ENCODE measurements around the gene AEN. TPM values are rescaled to one million over a fixed set of nuclear protein-coding genes. Genes with fewer than 3 reads are reported as not detected.

Gene AEN
- total RNA-seq, 1 experiment from 2014 or later, result 36.2 TPM

DNA sequence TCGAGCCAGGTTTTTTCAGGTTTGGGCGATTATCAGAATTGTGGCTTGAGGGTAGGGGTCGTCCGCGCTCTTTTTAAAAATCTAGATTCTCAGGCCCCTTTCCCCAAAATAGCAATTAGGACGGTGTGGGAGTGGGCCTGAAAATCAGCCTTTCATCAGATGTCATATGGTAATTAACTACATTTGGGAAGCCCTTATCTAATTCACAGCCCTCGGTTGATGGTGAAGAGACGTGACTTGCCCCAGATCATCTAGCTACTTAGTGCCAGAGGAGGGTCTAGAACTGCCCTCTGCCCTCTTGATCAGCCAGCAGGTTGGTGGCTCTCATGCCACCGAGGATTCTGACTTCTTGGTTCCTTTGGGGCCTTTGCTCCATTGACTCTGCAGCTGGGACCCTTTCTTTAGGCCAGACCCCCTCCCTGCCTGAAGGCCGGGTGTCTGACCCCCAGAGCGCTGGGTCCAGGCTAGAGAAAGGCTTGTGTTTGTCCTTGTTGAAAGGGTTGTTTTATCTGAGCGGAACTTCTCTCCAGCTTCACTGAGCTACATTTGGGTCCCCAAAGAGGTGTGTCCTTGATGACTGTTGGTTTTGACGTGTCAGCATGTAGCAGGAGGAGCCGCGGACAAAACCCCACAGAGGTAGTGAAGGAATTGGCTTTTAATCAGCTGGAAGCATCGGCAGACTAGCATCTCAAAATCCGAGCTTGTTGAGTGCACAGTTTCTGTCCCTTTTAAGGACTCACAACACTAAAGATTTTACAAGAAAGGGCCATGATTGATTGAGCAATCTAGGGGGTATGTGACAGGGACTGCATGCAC is 857 bp downstream of the AEN start:
- peaks cover 60% of the 10 kb centered on the region for H3K79me2 ChIP-seq (ENCODE audit: insufficient read depth, low read length)
- RAD21 ChIA-PET (ENCODE audit: low non-redundant PET in 1 of 2, low total read pairs in 2 of 2, uncharacterized antibody in 2 of 2, unreplicated experiment in 2 of 2), result no interaction called here
- no peak overlapping the region for H2AFZ ChIP-seq (ENCODE audit: low read depth, low read length, poor library complexity, severe bottlenecking)
- H3K4me3 ChIP-seq (replicated peaks in 1 of 2; ENCODE audit: low read depth in 1 of 2, low read length in 2 of 2), result peak overlapping the region; percentile 69 to 85
- ATAC-seq (no peak), DNase-seq (ENCODE audit: low read depth, low spot score) (no peak)
- H3K36me3 ChIP-seq (ENCODE audit: control insufficient read depth in 1 of 2, insufficient read depth in 2 of 2, low read length in 2 of 2), result peaks cover 5 to 14% of the 10 kb centered on the region in 2 experiments; a peak in 2 of 4 replicates
- intact Hi-C loops (cut with micrococcal nuclease), result no loop called here
- POLR2A ChIA-PET, result interaction anchor here (1.7 to 2.0 kb wide), 2 partner anchors 13 to 155 kb away, joined by 4 to 6 read pairs; partner anchors contain the start of genes MRPL46 and MRPS11
- no peak for TF ChIP-seq CEBPB (IDR thresholded peaks at IDR 0.05; ENCODE audit: low read depth)
- TF ChIP-seq REST (IDR thresholded peaks at IDR 0.05; ENCODE audit: low read depth), result no peak
- TF ChIP-seq FOSL1 (IDR thresholded peaks at IDR 0.05; ENCODE audit: low read depth), result no peak
- TF ChIP-seq POLR2AphosphoS5 (IDR thresholded peaks at IDR 0.05; ENCODE audit: low read depth, low read length), result no peak
- TF ChIP-seq SIN3A (IDR thresholded peaks at IDR 0.05; ENCODE audit: low read depth), result no peak; the same call in 1 of the 2 replicates
- no peak for TF ChIP-seq JUND (IDR thresholded peaks at IDR 0.05)
- TF ChIP-seq ATF3 (IDR thresholded peaks at IDR 0.05), result no peak
- TF ChIP-seq ZNF274 (IDR thresholded peaks at IDR 0.05; ENCODE audit: low read depth, low read length), result no peak
- TF ChIP-seq TCF7L2 (IDR thresholded peaks at IDR 0.05; ENCODE audit: borderline replicate concordance, extremely low read depth, insufficient read depth, insufficient read length), result no peak
- no peak for TF ChIP-seq CBX3 (IDR thresholded peaks at IDR 0.05; ENCODE audit: low read depth)
- H3K4me1 ChIP-seq (ENCODE audit: control insufficient read depth in 1 of 2, insufficient read depth in 2 of 2, low read length in 2 of 2), result peaks cover 15 to 50% of the 10 kb centered on the region in 2 experiments
- H3K9me3 ChIP-seq (ENCODE audit: control insufficient read depth in 1 of 2, insufficient read depth in 1 of 2, low read depth in 1 of 2, low read length in 2 of 2), result no peaks in the 10 kb centered on the region
- H3K27me3 ChIP-seq (ENCODE audit: insufficient read depth, low read length), result no peaks in the 10 kb centered on the region
- peak overlapping the region; percentile 97 for H3K27ac ChIP-seq (ENCODE audit: low read depth, low read length)
- TSS peak; percentile 60 for BruUV-seq (replicated peaks)
- CTCF ChIA-PET, result interaction anchor here (1.3 kb wide), 1 partner anchor 16 kb away, joined by 3 read pairs; no protein-coding TSS in a partner anchor
- H3K9me2 ChIP-seq (ENCODE audit: insufficient read depth), result no peaks in the 10 kb centered on the region
- H3K4me2 ChIP-seq (ENCODE audit: low read length), result peak overlapping the region; percentile 86
- peaks cover 24% of the 10 kb centered on the region; the same call in 1 of the 2 replicates for H4K20me1 ChIP-seq (ENCODE audit: insufficient read depth)
- H3K9ac ChIP-seq (ENCODE audit: low read length), result peak overlapping the region; percentile 100
